Stimulated activated CD8-positive, alpha-beta memory T cell treated with anti-CD3 and anti-CD28 coated beads, Interleukin-15, amount 100 ng/mL, for 1 hour (primary cell): ENCODE results near the gene KRTAP10-12.

ENCODE experiments used
- DNase-seq: peaks from one replicate; pipeline ENCODE4 v3.0.0-alpha.2; 2020; ENCODE audit warnings: low read depth

KRTAP10-12 gene

GRCh38 chr21:44699502-44700001 is 2.6 kb downstream of the KRTAP10-12 start:
- no peak for DNase-seq

DNA sequence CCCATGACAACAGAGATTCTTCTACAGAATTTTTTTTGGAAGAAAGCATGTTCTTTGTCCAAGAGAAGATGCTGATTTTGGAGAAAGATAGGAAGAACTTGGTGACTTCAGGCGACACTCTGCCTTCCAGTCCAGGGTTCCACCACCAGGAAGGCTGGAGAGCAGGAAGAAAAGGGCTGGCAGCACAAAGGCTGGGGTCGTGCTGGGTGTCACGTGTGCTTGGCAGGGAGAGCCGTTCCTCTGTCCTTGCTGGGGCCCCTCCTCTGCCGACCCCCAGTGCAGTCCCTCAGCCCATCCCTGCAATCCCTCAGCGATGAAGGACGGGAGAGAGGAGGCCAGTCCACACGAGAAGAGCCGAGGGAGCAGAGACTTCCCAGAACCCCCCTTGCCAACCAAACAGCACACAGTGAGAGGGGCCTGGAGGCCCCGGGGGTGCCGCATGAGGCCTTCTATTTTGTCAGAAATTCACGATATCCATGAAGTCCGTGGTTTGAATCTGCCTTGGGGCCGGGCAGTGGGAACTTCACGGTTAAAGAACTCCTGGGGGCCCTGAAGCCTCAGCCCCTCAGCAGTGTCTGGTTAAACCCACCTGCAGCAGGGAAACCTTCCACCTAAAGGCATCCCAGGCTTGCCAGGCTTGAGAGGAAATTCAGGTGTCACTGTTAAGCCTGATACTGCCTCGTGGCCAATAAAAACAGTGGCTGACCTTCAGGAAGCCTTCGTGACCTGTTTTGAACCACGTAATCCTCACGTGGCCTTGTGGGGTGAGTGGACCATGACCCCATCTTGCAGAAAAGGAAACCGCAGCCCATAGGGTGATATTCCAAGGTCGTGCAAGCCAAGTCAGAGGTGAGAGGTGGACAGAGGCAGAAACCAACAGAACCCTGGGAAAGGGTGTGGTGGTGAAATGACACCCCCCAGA is 3.4 kb downstream of the KRTAP10-12 start:
- no peak for DNase-seq

DNA sequence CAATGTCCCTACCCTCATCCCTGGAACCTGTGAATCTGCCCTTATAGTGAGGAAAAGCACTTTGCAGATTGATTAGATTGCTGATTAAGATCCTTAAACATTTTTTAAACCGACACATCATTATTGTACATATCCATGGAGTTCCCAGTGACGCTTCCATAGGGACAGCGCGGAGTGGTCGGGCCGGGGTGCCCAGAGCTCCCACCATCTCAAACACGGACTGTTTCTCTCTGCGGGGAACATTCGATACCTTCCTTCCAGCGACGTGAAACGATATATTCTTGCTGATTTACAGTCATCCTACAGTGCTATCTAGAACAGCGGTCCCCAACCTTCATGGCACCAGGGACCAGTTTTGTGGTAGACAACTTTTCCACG is 4.0 kb downstream of the KRTAP10-12 start:
- DNase-seq, result no peak

DNA sequence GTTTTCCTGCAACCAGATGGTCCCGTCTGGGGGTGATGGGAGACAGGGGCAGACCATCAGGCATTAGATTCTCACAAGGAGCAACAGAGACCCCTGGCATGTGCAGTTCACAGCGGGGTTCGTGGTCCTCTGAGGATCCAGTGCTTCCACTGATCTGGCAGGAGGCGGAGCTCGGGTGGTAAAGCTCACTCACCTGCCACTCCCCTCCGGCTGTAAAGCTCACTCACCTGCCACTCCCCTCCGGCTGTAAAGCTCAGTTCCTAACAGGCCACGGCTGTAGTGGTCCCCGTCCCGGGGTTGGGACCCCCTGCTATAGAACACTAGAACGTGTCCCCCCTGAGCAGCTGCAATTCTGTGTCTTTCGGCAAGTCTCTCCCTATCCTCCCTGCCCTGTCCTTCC is 4.6 kb downstream of the KRTAP10-12 start:
- no peak for DNase-seq

GRCh38 chr21:44702111-44702972 is 5.4 kb downstream of the KRTAP10-12 start:
- DNase-seq, result no peak

GRCh38 chr21:44702973-44703730 is 6.2 kb downstream of the KRTAP10-12 start:
- DNase-seq, result no peak

DNA sequence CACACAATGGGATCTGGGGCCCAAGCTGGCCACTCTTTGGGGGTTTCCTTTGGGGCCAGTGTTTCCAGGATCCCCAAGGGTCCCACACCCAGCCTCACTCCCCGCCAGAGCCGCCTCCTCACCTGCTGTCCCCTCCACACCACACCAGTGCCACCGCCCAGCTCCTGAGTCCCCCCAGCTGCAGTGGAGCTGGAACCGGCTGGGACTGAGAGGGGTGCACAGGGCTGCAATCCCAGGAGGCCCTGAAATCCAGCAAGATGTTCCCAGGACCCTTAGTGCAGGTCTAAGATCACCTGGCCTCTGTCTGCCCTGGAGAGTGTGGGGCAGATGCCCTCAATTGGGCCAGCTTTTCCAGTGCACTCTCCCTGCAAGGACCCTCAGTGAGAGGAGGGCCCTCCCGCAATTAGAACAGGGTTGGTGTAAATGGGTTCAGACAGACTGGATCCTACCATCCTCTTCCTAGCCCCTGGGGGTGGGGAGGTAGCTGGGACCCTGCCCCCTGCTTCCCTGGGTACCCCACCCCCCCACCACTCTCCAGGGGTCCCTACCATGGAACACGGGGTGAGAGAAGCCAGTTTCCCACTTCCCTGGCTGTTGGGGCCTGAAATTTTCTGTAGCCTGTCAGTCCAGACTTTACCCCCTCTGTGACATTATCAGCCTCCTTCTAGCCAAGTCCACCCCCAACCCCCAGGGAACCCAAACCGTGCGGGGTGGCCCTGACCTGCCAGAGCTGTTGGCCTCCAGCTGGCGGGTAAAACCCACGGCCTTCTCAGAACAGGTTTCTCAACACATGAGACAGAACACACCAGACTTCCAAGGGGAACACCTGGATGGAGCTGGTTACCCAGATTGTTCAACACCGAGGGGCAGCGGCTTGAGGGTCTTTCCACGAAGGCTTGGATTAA is 7.0 kb downstream of the KRTAP10-12 start:
- no peak for DNase-seq

DNA sequence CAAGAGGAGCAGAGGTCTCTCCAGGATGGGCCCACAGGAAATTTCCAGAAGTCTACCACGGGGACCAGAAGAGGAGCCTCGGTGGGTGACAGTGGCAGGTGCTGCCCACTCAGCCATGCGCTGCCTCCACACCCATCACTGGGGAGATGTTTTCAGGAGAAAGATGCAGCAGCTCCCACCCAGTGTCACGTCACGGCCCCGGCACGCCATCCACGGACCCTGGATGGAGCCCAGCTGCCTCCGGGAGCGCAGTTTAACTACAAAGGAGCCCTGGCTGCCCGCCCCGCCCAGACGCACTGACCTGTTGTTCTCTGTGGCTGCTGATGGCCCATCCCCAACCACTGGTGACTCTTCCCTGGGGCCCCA is 7.6 kb downstream of the KRTAP10-12 start:
- DNase-seq, result no peak

GRCh38 chr21:44706026-44706705 is 9.2 kb downstream of the KRTAP10-12 start:
- no peak for DNase-seq

DNA sequence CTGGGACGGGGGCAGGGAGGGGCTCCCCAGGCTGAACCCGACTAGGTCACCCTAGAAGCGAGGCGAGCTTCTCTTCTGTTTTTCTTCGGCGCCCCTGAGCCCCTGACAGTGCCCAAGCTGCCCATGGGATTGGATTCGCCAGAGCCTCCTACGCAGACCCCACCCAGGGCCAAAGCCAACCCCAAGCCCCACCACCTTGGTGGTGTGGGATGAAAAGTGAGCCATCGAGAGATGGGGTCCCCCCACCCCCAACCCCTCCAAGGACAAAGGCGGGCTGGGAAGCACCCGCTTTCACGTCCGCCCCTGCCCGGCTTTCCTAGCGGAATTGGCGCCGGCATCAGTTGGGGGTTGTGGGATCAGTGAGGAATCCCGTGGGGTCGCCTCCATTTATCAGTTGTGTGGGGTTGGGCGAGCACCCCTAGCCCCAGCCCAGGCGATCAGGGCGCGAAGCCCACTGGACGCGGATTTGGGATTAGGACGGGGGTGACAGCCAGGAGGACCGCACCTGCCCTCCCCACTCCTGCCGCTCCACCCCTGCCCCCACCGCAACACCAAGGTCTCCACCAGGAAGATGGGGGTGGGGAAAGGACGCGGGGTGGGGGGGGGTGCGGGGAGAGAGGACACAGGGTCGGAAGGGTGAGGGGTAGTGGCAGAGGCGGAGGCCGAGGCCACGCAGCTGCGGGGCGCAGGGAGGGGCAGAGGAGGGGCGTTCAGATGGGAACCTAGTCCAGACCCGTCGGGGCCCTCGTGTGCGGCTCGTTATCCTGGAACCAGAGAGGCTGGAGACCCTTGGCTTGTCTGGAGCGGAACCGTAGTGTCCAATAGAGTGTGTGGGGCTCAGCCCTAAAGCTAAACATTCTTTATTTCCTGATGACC is 10.0 kb downstream of the KRTAP10-12 start:
- DNase-seq, result no peak

DNA sequence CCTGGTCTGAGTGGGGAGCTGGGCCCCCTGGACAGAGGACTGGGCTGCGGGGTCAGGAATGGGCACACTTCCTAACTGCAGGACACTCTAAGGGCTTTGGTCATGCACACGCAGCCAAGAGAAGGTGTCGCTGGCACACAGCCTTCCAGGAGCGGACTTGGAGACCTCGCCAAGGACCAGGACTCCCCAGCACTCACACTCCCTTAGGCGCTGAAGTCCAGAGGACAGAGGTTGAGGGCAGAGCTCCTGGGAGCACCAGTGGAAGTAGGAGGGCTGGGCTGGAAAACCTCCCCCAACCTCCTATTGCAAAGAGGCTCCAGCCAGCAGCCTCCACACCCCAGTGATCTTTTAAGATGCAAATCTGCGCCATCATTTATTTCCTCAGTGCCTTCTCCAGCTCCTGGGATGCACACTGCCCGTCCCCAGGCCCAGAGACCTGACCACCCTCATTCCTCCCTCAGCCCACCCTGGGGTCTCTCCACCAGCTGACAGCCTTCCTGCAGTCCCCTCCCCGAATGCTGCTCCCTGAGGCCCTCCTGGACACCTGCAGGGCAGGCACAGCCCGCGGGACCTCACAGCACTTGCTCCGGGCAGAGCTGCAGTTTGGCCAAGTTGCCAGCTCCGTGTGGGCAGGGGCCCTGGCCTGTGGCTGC is 11.4 kb downstream of the KRTAP10-12 start:
- DNase-seq, result no peak

- no peak for DNase-seq
These were observed 12.0 kb downstream of the KRTAP10-12 start for GRCh38 chr21:44708866-44709425.

DNA sequence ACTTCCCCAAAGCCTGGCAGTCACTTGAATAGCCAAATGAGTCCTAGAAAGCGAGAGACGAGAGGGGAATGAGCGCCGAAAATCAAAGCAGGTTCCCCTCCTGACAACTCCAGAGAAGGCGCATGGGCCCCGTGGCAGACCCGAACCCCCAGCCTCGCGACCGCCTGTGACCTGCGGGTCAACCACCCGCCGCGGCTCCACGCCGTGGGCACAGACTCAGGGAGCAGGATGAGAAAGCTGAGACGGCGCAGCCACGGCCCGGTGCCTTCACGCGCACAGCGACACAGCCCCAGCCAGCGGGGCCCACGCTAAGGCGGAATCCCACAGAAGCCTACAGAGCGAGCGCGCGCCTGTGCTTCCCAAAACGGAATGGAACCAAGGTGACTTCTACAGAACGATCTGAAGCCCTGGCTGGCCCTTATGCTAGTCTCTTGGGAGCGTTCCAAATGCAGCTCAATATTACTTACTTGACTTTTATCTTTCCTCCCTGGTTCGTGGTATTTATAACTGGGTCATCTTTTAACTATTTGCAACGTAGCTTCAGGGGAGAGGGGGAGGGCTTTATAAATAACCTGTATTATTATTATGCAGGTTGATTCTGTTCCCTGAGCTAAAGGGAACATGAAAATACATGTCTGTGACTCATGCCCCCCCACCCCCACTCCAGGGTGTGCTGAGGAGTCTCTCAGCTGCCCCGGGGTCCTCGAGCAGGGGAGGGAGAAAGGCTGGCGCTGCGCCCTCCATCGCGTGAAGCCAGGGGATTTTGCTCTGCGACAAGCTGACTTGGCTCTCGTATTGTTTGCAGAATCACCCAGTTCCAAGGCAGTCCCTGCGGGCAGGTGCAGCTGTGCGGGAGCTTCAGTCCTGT is 12.7 kb downstream of the KRTAP10-12 start:
- no peak for DNase-seq

GRCh38 chr21:44710294-44710665 is 13.3 kb downstream of the KRTAP10-12 start:
- DNase-seq, result no peak

GRCh38 chr21:44710756-44711326 is 13.9 kb downstream of the KRTAP10-12 start:
- DNase-seq, result no peak

GRCh38 chr21:44711327-44712202 is 14.6 kb downstream of the KRTAP10-12 start, which contains the start of gene TSPEAR:
TSS of gene TSPEAR (minus strand) at chr21:44711572. CDS start at chr21:44711514, 58 bp downstream.
- DNase-seq, result no peak
